HEK293 (cell line): ENCODE measurements around the gene KCNS1.

ENCODE experiments used
- BCL6B ChIP-seq: fragments of 450-650 bp; formaldehyde crosslinking; IDR thresholded peaks from 2 replicates; pipeline ENCODE4 v1.5.1; 2017; ENCODE audit warnings: missing biosample characterization, missing genetic modification characterization
- CTCF ChIP-seq: fragments of 450-650 bp; formaldehyde crosslinking; IDR thresholded peaks from 2 replicates; pipeline ENCODE4 v1.5.1; 2016; ENCODE audit warnings: missing biosample characterization, missing genetic modification characterization
- GFI1B ChIP-seq: fragments of 450-650 bp; formaldehyde crosslinking; IDR thresholded peaks from 2 replicates; pipeline ENCODE4 v1.5.1; 2016; ENCODE audit warnings: missing biosample characterization, missing genetic modification characterization
- PBX3 ChIP-seq: sonication (generic); formaldehyde crosslinking; IDR thresholded peaks from 2 replicates; pipeline ENCODE4 v1.8.1; 2022; ENCODE audit warnings: mild to moderate bottlenecking, moderate library complexity, missing genetic modification reagents
- REPIN1 ChIP-seq: fragments of 450-650 bp; formaldehyde crosslinking; IDR thresholded peaks from 2 replicates; pipeline ENCODE4 v1.5.1; 2017; ENCODE audit warnings: missing biosample characterization, missing genetic modification characterization, low read depth
- SP2 ChIP-seq: fragments of 450-650 bp; formaldehyde crosslinking; IDR thresholded peaks from 2 replicates; pipeline ENCODE4 v1.5.1; 2016; ENCODE audit warnings: missing biosample characterization, missing genetic modification characterization
- SP3 ChIP-seq: fragments of 450-650 bp; formaldehyde crosslinking; IDR thresholded peaks from 2 replicates; pipeline ENCODE4 v1.5.1; 2016; ENCODE audit warnings: missing biosample characterization, missing genetic modification characterization
- ZNF518A ChIP-seq: fragments of 450-650 bp; formaldehyde crosslinking; conservative IDR thresholded peaks from 2 replicates; pipeline ENCODE4 v1.5.1; 2016; ENCODE audit warnings: low read depth, missing biosample characterization, missing genetic modification characterization
- ZNF529 ChIP-seq: fragments of 450-650 bp; formaldehyde crosslinking; IDR thresholded peaks from 2 replicates; pipeline ENCODE4 v1.5.1; 2017; ENCODE audit warnings: missing genetic modification characterization, missing biosample characterization; ENCODE audit not compliant: insufficient replicate concordance

- TF ChIP-seq BCL6B (tag by site-specific recombination) (no peak), CTCF (peak; percentile 39; the same call in 1 of the 2 replicates), ZNF518A (no peak), SP2 (tag by site-specific recombination) (no peak), PBX3 (CRISPR knock-in tag) (no peak), GFI1B (no peak), SP3 (tag by site-specific recombination) (no peak), REPIN1 (tag by site-specific recombination) (no peak), ZNF529 (tag by site-specific recombination) (no peak)
Observed at GRCh38 chr20:45138561-45139300, 37.8 kb upstream of the KCNS1 start.
